CD4-positive, alpha-beta T cell treated with Interleukin-17A for 4 hours (primary cell): ENCODE data around the gene ACSL1.
"Not testable (repeated sequence)": the region's sequence is repeated elsewhere in the genome, so short reads cannot be mapped to it uniquely, and the experiment has no call there.

Experiments used
- DNase-seq: peaks from one replicate; pipeline ENCODE4 v3.0.0-alpha.2; 2020; ENCODE audit warnings: mixed read lengths

ACSL1 gene

GRCh38 chr4:184839075-184839399, 13.3 kb upstream of the ACSL1 start:
- not testable (repeated sequence) for DNase-seq

- DNase-seq: no peak
Observed at GRCh38 chr4:184838249-184839074, 12.7 kb upstream of the ACSL1 start.

GRCh38 chr4:184836613-184837012, 10.8 kb upstream of the ACSL1 start:
- no peak for DNase-seq

- no peak for DNase-seq
Observed at GRCh38 chr4:184833046-184833838, 7.5 kb upstream of the ACSL1 start.

- no peak for DNase-seq
Observed at GRCh38 chr4:184831153-184831552, 5.4 kb upstream of the ACSL1 start.

GRCh38 chr4:184826691-184827270, 1.0 kb upstream of the ACSL1 start:
- no peak for DNase-seq

- peak; percentile 67 for DNase-seq
Observed at GRCh38 chr4:184825141-184825895, 450 bp downstream of the ACSL1 start.

GRCh38 chr4:184824776-184825084, 1.0 kb downstream of the ACSL1 start:
- DNase-seq: no peak

- no peak for DNase-seq
Observed at GRCh38 chr4:184824081-184824775, 1.5 kb downstream of the ACSL1 start.

GRCh38 chr4:184823014-184823413, 2.8 kb downstream of the ACSL1 start:
- no peak for DNase-seq

GRCh38 chr4:184822356-184822755, 3.4 kb downstream of the ACSL1 start:
- no peak for DNase-seq

GRCh38 chr4:184821242-184821641, 4.5 kb downstream of the ACSL1 start:
- DNase-seq: no peak

GRCh38 chr4:184819786-184820185, 6.0 kb downstream of the ACSL1 start:
- DNase-seq: no peak

- DNase-seq: no peak
Observed at GRCh38 chr4:184818216-184818564, 7.6 kb downstream of the ACSL1 start.

GRCh38 chr4:184817494-184818215, 8.1 kb downstream of the ACSL1 start:
- no peak for DNase-seq

- no peak for DNase-seq
Observed at GRCh38 chr4:184816962-184817361, 8.8 kb downstream of the ACSL1 start.

- no peak for DNase-seq
Observed at GRCh38 chr4:184815046-184815877, 10.5 kb downstream of the ACSL1 start.

GRCh38 chr4:184814686-184815045, 11.1 kb downstream of the ACSL1 start:
- no peak for DNase-seq

- DNase-seq: no peak
Observed at GRCh38 chr4:184812651-184813181, 13.1 kb downstream of the ACSL1 start.

- no peak for DNase-seq
Observed at GRCh38 chr4:184812199-184812542, 13.6 kb downstream of the ACSL1 start.
